Gastroesophageal sphincter (tissue), 4 donors: ENCODE measurements around the gene BAZ2B. TPM values are rescaled to one million over a fixed set of nuclear protein-coding genes. Genes with fewer than 3 reads are reported as not detected.

Experiments
- ATAC-seq: fragments of 150-250 bp; one replicate; pipeline ENCODE4 v1.9.1; 2016; ENCODE audit warnings: mild to moderate bottlenecking, moderate library complexity
- H3K27ac ChIP-seq, 4 donors: fragments of 200-600 bp; sonication (generic) in 3 of 4; 1 replicate in 3 of 4; 2 replicates in 1 of 4; pipeline ENCODE4 v1.5.1; 2016 to 2019
- H3K27me3 ChIP-seq: fragments of 200-600 bp; sonication (generic); one replicate; pipeline ENCODE4 v1.5.1; 2019
- H3K36me3 ChIP-seq, 2 donors: fragments of 200-600 bp; sonication (generic); one replicate each; pipeline ENCODE4 v1.5.1; 2019; ENCODE audit warnings: control low read depth in 1 of 2
- H3K4me1 ChIP-seq, 3 donors: fragments of 200-600 bp; sonication (generic); 1 replicate in 2 of 3; 2 replicates in 1 of 3; pipeline ENCODE4 v1.5.1; 2016 to 2019; ENCODE audit warnings: control low read depth in 2 of 3
- H3K4me3 ChIP-seq, 2 donors: fragments of 200-600 bp; sonication (generic); one replicate each; pipeline ENCODE4 v1.5.1; 2019; ENCODE audit warnings: mild to moderate bottlenecking in 1 of 2, moderate library complexity in 1 of 2
- H3K9me3 ChIP-seq, 3 donors: fragments of 200-600 bp; sonication (generic); one replicate each; pipeline ENCODE4 v1.5.1; 2017 to 2019; ENCODE audit warnings: control low read depth in 2 of 3
- EP300 ChIP-seq: sonication (generic); formaldehyde crosslinking; IDR thresholded peaks from one replicate; pipeline ENCODE4 v1.6.1; 2017; ENCODE audit warnings: antibody characterized with exemption, mild to moderate bottlenecking
- POLR2A ChIP-seq, 2 donors: fragments of 450-650 bp; IDR thresholded peaks; one replicate each; pipeline ENCODE4 v1.6.1; 2017; ENCODE audit warnings: antibody characterized with exemption in 2 of 2, mild to moderate bottlenecking in 2 of 2, moderate library complexity in 1 of 2
- POLR2AphosphoS5 ChIP-seq: sonication (generic); formaldehyde crosslinking; IDR thresholded peaks from one replicate; pipeline ENCODE4 v1.6.1; 2017; ENCODE audit warnings: antibody characterized with exemption
- WGBS, 2 donors: methylation state at CpG; one replicate each; pipeline ENCODE4 v1.1.5; 2018; ENCODE audit warnings: low coverage in 1 of 2; 5-methylcytosine and 5-hydroxymethylcytosine counted together
- total RNA-seq, 4 donors: library from RNA; depleted of rRNA; stranded (reverse); fragments of >200 nt; gene quantifications; one replicate each; pipeline ENCODE4 v1.1.0, GENCODE V29; 2016
- TF ChIP-seq, protein P1 (sequence below), 4 experiments: fragments of 200-600 bp in 2 of 4; fragments of 450-650 bp in 2 of 4; sonication (generic) in 1 of 4; IDR thresholded peaks; one replicate each; pipeline ENCODE4 v1.5.1; 2017 to 2019; ENCODE audit warnings: antibody characterized with exemption in 4 of 4, mild to moderate bottlenecking in 2 of 4, moderate library complexity in 2 of 4

BAZ2B gene
- total RNA-seq, 4 donors from 2014 or later: 77.9 to 198 (median 113) TPM

DNA sequence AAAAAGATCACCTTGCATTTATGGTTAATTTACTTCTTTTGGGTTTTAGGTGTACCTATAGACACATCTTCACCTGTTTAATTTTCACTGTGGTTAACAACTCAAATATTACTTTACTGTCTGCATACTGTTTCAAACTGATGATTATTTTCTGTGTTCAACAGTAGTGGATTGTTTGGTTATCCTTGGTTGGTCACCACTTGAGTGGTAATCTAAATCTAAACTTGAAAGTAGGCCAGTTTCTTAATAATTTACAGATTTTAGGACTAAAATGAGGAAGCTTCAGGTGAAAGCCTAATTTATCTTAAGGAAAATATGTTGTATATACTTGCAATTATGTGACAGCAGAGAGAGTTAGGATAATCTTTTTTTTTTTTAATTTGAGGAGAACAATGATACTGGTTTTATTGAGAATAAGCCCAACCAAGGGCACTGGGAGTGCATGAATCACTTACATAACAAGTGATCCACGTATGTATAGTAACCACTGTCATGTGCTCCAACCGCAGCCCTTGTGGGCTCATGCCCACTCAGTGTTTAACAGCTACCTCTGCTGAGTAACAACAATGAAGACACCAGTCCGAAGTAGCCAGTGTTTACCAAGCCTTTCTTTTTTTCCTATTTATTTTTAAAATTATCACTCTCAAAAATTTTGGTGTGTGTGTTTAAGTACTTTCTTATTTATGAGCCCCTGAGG, 298.8 kb downstream of the BAZ2B start:
- 83% methylated on average over 3 of the region's 3 CpGs for WGBS, 2 donors
- H3K9me3 ChIP-seq: no peaks in the 10 kb centered on the region
- H3K4me1 ChIP-seq: no peaks in the 10 kb centered on the region
- ATAC-seq: no peak
- no peak overlapping the region for H3K27ac ChIP-seq
- H3K36me3 ChIP-seq: peaks cover 4 to 61% of the 10 kb centered on the region in 2 donors
- no peak for TF ChIP-seq POLR2A (IDR thresholded peaks at IDR 0.05)
- TF ChIP-seq, protein P1, sequence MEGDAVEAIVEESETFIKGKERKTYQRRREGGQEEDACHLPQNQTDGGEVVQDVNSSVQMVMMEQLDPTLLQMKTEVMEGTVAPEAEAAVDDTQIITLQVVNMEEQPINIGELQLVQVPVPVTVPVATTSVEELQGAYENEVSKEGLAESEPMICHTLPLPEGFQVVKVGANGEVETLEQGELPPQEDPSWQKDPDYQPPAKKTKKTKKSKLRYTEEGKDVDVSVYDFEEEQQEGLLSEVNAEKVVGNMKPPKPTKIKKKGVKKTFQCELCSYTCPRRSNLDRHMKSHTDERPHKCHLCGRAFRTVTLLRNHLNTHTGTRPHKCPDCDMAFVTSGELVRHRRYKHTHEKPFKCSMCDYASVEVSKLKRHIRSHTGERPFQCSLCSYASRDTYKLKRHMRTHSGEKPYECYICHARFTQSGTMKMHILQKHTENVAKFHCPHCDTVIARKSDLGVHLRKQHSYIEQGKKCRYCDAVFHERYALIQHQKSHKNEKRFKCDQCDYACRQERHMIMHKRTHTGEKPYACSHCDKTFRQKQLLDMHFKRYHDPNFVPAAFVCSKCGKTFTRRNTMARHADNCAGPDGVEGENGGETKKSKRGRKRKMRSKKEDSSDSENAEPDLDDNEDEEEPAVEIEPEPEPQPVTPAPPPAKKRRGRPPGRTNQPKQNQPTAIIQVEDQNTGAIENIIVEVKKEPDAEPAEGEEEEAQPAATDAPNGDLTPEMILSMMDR (IDR thresholded peaks at IDR 0.05): no peak
- TF ChIP-seq POLR2AphosphoS5: no peak
- TF ChIP-seq EP300: no peak
- no peak overlapping the region for H3K4me3 ChIP-seq
- H3K27me3 ChIP-seq: no peaks in the 10 kb centered on the region

DNA sequence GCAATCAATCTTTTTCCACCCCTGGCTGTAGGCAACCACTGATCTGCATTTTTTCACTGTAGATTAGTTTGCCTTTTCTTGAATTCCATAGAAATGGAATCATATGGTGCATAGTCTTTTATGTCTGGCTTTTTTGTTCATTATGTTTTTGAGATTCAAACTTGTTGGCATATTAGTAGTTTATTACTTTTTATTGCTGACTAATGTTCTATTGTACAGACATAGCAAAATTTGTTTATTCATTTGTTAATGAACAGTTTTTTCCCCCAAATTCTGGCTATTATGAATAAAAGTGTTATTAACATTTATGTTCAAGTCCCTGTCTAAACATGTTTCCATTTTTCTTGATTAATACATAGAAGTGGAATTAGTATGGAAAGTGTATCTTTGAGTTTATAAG, 308.4 kb downstream of the BAZ2B start:
- no peaks in the 10 kb centered on the region for H3K27me3 ChIP-seq
- ATAC-seq: no peak
- H3K4me1 ChIP-seq: no peaks in the 10 kb centered on the region
- TF ChIP-seq POLR2AphosphoS5 (no peak), EP300 (no peak), POLR2A (IDR thresholded peaks at IDR 0.05) (no peak)
- TF ChIP-seq, protein P1 (IDR thresholded peaks at IDR 0.05): no peak
- no peak overlapping the region for H3K27ac ChIP-seq
- H3K36me3 ChIP-seq: no peaks in the 10 kb centered on the region
- H3K9me3 ChIP-seq: no peaks in the 10 kb centered on the region
- H3K4me3 ChIP-seq: no peak overlapping the region

DNA sequence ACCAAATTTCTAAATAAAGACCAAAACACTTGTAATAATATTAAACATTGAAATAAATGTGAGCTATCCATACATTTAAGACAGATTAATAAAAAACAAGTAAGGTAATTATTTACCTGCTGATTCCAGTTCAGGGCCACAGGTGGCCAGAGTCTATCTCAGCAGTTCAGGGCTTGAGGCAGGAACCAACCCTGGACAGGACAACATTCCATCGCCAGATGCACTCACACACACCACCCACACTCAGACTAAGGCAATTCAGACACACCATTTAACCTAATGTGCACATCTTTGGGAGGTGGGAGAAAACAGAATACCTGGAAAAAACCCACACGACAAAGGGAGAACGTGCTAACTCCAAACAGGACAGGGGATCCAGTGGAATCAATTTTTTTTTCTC, 315.8 kb downstream of the BAZ2B start:
- WGBS, 2 donors: 76 to 84% methylated on average over 3 of the region's 3 CpGs
- TF ChIP-seq, protein P1 (IDR thresholded peaks at IDR 0.05): no peak
- TF ChIP-seq POLR2AphosphoS5 (no peak), POLR2A (IDR thresholded peaks at IDR 0.05) (no peak), EP300 (no peak)
- Histone ChIP-seq H3K4me1 (no peaks in the 10 kb centered on the region), H3K9me3 (no peaks in the 10 kb centered on the region), H3K27me3 (no peaks in the 10 kb centered on the region), H3K4me3 (no peak overlapping the region), H3K27ac (no peak overlapping the region), H3K36me3 (no peaks in the 10 kb centered on the region)
- no peak for ATAC-seq

DNA sequence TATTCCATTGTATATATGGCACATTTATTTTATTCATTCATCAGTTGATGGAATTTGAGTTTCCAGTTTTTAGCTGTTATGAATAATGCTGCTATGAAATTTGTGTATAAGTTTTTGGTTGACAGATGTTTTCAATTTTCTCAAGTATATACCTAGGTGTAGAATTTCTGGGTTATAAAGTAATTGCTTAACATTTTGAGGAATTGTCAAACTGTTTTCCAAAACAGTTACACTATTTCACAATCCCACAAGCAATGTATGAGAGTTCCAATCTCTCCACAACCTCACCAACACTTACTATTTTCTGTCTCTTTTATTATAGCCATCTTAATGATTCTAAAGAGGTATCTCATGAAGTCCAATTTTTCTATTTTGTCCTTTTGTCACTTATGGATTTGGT, 317.4 kb downstream of the BAZ2B start:
- Histone ChIP-seq H3K36me3 (no peaks in the 10 kb centered on the region), H3K27me3 (no peaks in the 10 kb centered on the region), H3K4me1 (no peaks in the 10 kb centered on the region), H3K4me3 (no peak overlapping the region), H3K27ac (no peak overlapping the region), H3K9me3 (no peaks in the 10 kb centered on the region)
- ATAC-seq: no peak
- TF ChIP-seq, protein P1 (IDR thresholded peaks at IDR 0.05): no peak
- TF ChIP-seq POLR2A (IDR thresholded peaks at IDR 0.05) (no peak), EP300 (no peak), POLR2AphosphoS5 (no peak)

DNA sequence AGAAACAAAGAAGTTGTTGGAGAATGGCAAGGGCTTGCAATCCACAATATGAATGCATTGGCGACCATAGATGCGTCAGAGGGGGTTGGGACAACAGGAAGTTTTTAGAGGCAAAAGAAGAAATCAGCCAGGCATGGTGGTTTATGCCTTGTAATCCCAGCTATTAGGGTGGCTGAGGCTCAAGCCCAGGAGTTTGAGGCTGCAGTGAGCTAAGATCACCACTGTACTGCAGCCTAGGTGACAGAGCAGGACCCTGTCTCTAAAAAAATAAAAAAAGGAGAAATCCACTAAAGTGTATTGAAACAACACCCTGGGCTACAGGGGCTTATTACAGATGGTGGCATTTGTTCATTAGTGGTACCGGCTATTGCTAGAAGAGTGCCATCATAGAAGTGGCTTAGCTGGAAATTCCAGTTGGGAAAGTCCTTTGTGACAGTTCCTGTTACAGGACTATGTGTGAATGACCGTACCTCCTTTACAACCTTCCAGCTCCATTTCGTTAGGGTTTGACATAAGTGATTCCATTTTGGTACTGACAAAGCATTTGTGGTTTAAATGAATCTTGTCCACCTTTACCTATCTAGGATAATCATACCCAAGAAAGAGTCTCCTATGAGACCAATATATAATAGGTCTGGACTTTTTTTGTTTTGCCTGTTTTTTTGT, 319.2 kb downstream of the BAZ2B start:
- H3K9me3 ChIP-seq: no peaks in the 10 kb centered on the region
- TF ChIP-seq EP300 (no peak), POLR2A (IDR thresholded peaks at IDR 0.05) (no peak), POLR2AphosphoS5 (no peak)
- TF ChIP-seq, protein P1 (IDR thresholded peaks at IDR 0.05): no peak
- no peak overlapping the region for H3K4me3 ChIP-seq
- no peaks in the 10 kb centered on the region for H3K27me3 ChIP-seq
- H3K4me1 ChIP-seq: no peaks in the 10 kb centered on the region
- 86 to 89% methylated on average over 5 of the region's 5 CpGs for WGBS, 2 donors
- no peak for ATAC-seq
- H3K36me3 ChIP-seq: no peaks in the 10 kb centered on the region
- H3K27ac ChIP-seq: no peak overlapping the region
